WTC11 (cell line): ENCODE measurements around the gene PRKN.

Experiments used
- AFF4 ChIP-seq: sonication (generic); formaldehyde crosslinking; IDR thresholded peaks from 2 replicates; pipeline ENCODE4 v1.8.1; 2023; ENCODE audit warnings: mild to moderate bottlenecking, missing genetic modification reagents, borderline replicate concordance
- CTCF ChIP-seq: fragments of 200-600 bp; IDR thresholded peaks from 2 replicates; pipeline ENCODE4 v1.8.0; 2022; ENCODE audit warnings: antibody characterized with exemption
- ELF4 ChIP-seq: sonication (generic); formaldehyde crosslinking; IDR thresholded peaks from 2 replicates; pipeline ENCODE4 v1.8.1; 2022; ENCODE audit warnings: low read depth, mild to moderate bottlenecking, moderate library complexity, missing genetic modification reagents
- GRHL2 ChIP-seq: fragments of 250-450 bp; sonication (Bioruptor Pico); IDR thresholded peaks from 2 replicates; pipeline ENCODE4 v1.8.0; 2022; ENCODE audit warnings: mild to moderate bottlenecking, moderate library complexity; ENCODE audit not compliant: insufficient replicate concordance, severe bottlenecking
- IRF2 ChIP-seq: sonication (generic); formaldehyde crosslinking; IDR thresholded peaks from 2 replicates; pipeline ENCODE4 v1.8.0; 2022; ENCODE audit warnings: low read depth, missing genetic modification reagents, borderline replicate concordance
- NR1H2 ChIP-seq: sonication (generic); formaldehyde crosslinking; IDR thresholded peaks from 2 replicates; pipeline ENCODE4 v1.9.0; 2021; ENCODE audit warnings: mild to moderate bottlenecking, moderate library complexity, missing genetic modification reagents
- NR2C2 ChIP-seq: sonication (generic); formaldehyde crosslinking; IDR thresholded peaks from 2 replicates; pipeline ENCODE4 v1.8.0; 2022; ENCODE audit warnings: mild to moderate bottlenecking, missing genetic modification reagents
- PRDM15 ChIP-seq: sonication (generic); formaldehyde crosslinking; IDR thresholded peaks from 2 replicates; pipeline ENCODE4 v1.8.0; 2022; ENCODE audit warnings: missing genetic modification reagents
- TEAD4 ChIP-seq: sonication (generic); formaldehyde crosslinking; IDR thresholded peaks from 2 replicates; pipeline ENCODE4 v1.8.0; 2022; ENCODE audit warnings: mild to moderate bottlenecking, missing genetic modification reagents
- ZNF416 ChIP-seq: fragments of 250-450 bp; sonication (Bioruptor Pico); IDR thresholded peaks from 2 replicates; pipeline ENCODE4 v1.9.0; 2021; ENCODE audit warnings: mild to moderate bottlenecking, inconsistent platforms
- TF ChIP-seq, protein P1 (sequence below): sonication (generic); formaldehyde crosslinking; IDR thresholded peaks from 2 replicates; pipeline ENCODE4 v1.8.1; 2022; ENCODE audit warnings: low read depth, missing genetic modification reagents, borderline replicate concordance
- TF ChIP-seq, protein P2 (sequence below): sonication (generic); formaldehyde crosslinking; IDR thresholded peaks from 2 replicates; pipeline ENCODE4 v1.8.0; 2022; ENCODE audit warnings: mild to moderate bottlenecking, missing genetic modification reagents
- TF ChIP-seq, protein P3 (sequence below): sonication (generic); formaldehyde crosslinking; IDR thresholded peaks from 2 replicates; pipeline ENCODE4 v1.8.1; 2023; ENCODE audit warnings: mild to moderate bottlenecking, missing genetic modification reagents, moderate library complexity

- TF ChIP-seq, protein P1, sequence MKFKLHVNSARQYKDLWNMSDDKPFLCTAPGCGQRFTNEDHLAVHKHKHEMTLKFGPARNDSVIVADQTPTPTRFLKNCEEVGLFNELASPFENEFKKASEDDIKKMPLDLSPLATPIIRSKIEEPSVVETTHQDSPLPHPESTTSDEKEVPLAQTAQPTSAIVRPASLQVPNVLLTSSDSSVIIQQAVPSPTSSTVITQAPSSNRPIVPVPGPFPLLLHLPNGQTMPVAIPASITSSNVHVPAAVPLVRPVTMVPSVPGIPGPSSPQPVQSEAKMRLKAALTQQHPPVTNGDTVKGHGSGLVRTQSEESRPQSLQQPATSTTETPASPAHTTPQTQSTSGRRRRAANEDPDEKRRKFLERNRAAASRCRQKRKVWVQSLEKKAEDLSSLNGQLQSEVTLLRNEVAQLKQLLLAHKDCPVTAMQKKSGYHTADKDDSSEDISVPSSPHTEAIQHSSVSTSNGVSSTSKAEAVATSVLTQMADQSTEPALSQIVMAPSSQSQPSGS (CRISPR knock-in tag), result no peak
- TF ChIP-seq ELF4 (CRISPR knock-in tag) (no peak), CTCF (no peak), PRDM15 (CRISPR knock-in tag) (no peak), TEAD4 (CRISPR knock-in tag) (no peak), IRF2 (CRISPR knock-in tag) (no peak), NR2C2 (CRISPR knock-in tag) (no peak), NR1H2 (CRISPR knock-in tag) (no peak), ZNF416 (CRISPR knock-in tag) (no peak), AFF4 (CRISPR knock-in tag) (no peak), GRHL2 (no peak)
- TF ChIP-seq, protein P2, sequence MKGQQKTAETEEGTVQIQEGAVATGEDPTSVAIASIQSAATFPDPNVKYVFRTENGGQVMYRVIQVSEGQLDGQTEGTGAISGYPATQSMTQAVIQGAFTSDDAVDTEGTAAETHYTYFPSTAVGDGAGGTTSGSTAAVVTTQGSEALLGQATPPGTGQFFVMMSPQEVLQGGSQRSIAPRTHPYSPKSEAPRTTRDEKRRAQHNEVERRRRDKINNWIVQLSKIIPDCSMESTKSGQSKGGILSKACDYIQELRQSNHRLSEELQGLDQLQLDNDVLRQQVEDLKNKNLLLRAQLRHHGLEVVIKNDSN, result no peak
- TF ChIP-seq, protein P3, sequence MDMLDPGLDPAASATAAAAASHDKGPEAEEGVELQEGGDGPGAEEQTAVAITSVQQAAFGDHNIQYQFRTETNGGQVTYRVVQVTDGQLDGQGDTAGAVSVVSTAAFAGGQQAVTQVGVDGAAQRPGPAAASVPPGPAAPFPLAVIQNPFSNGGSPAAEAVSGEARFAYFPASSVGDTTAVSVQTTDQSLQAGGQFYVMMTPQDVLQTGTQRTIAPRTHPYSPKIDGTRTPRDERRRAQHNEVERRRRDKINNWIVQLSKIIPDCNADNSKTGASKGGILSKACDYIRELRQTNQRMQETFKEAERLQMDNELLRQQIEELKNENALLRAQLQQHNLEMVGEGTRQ (CRISPR knock-in tag), result no peak
Observed at GRCh38 chr6:161651949-161652348, 1075.6 kb downstream of the PRKN start.
